GM15510 (cell line): ENCODE measurements around the gene PTPRQ.

Experiments used
- POLR2A ChIP-seq: IDR thresholded peaks from 3 replicates; pipeline ENCODE4 v1.6.1; 2011; ENCODE audit warnings: borderline replicate concordance; ENCODE audit not compliant: insufficient read length; ENCODE audit errors: extremely low read depth

Gene PTPRQ

GRCh38 chr12:80632835-80633234 lies 188.8 kb downstream of the PTPRQ start:
- no peak for TF ChIP-seq POLR2A

- TF ChIP-seq POLR2A, result no peak
Observed at GRCh38 chr12:80634903-80635302, 190.9 kb downstream of the PTPRQ start.

DNA sequence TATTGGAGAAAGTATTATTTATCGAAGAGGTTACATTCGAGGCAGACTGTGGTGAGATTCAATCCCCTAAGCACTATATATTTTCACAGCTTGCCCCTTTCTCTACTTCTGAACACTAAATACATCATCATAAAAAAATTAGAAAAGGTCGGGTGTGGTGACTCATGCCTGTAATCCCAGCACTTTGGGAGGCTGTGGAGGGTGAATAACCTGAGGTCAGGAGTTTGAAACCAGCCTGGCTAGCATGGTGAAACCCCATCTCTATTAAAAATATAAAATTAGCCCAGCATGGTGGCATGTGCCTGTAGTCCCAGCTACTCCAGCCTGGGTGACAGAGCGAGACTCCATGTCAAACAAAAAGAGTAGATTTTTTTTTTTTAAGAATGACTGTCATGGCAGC lies 192.8 kb downstream of the PTPRQ start:
- TF ChIP-seq POLR2A, result no peak

GRCh38 chr12:80641936-80642335 lies 197.9 kb downstream of the PTPRQ start:
- TF ChIP-seq POLR2A, result no peak

GRCh38 chr12:80643961-80644360 lies 199.9 kb downstream of the PTPRQ start:
- no peak for TF ChIP-seq POLR2A

DNA sequence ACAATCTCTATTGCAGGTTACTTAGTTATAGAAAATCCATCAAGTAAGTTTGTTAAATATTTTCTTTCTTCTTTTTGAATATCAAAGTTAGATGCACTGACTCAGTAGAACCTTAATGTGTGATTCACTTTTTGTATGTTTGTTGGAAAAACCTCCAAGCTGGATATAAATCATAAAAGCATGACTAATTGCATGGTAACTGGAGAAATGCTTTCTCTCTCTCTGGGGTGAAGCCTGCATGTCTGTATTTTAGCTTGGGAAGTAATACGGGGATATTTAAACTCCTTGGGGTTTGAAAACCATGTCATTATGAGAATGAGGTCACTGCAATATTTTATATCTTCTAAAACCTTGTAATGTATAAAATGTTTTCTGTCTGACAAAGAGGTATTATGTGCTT lies 204.8 kb downstream of the PTPRQ start:
- no peak for TF ChIP-seq POLR2A

DNA sequence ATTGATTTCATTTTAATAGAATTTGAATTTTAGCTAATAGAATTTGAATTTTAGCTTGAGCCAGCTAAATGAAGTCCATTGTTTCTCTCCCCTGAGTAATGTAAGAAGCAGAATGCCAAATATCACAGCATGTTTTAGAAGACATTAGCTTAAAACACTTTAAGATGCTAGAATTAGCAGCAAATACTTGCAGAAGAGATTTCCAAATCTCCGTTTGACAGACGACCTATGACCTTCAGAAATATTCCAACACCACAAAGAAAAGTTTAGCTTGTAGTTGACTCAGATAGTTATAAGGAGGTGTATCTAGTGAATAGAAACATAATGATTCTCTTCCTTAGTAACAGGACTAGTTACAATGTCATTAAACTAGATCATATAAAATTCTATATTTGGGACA lies 211.7 kb downstream of the PTPRQ start:
- TF ChIP-seq POLR2A, result no peak

- no peak for TF ChIP-seq POLR2A
Observed at GRCh38 chr12:80659512-80660063, 215.6 kb downstream of the PTPRQ start.

GRCh38 chr12:80662586-80662985 lies 218.6 kb downstream of the PTPRQ start:
- no peak for TF ChIP-seq POLR2A

GRCh38 chr12:80670214-80670613 lies 226.2 kb downstream of the PTPRQ start:
- TF ChIP-seq POLR2A, result no peak

DNA sequence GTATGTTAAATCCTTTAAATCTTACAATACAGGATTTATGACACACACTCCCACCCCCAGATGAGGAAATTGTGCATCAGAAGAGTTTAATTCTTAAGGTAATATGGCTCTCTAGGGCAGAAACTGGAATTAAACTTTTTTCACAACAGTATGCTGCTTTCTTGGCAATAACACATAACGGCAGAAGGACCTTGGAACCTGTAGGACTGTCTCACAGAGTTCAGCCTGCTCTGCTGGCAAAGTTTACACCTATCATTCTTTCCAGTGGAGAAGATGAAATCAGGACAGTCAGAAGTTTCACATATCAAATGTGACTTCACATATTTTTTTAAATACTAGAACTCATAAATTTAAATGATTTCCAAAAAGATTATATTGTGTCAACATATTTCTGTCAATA lies 232.8 kb downstream of the PTPRQ start:
- TF ChIP-seq POLR2A, result no peak

- no peak for TF ChIP-seq POLR2A
Observed at GRCh38 chr12:80677994-80678393, 234.0 kb downstream of the PTPRQ start.

DNA sequence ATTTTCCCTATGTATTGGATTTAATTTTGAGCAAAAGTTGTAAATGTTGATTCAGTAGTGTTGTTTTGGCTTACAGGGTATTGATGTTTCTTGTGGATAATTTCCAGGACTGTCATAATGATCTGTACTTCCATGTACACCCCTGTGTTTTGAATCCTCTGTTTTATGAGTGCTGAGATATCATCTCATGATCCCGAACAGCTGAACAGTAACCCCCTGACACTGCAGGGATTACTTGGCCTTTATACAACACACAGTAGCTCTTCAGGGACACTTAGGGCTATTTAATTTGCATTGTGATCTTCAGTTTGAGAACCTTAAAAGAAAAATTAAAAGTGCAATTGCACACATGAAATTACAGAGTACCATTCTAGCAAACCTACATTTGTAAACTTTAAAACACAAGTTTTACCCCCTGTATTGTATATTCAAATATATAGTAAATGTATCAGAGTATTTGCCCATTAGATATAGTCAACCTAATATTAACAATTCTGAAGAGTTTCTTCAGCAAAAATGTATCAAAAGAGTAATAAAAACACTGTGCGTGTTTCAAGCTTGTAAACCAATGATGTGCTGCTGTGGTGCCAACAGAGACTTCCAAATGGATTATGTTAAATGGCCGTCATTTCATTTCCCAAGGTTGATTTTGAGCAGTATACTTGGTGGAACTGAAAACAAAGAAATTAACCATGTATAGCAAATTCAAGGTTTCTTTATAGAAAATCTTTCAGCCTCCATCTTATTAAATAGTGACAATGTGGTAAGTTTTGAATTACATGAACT lies 235.5 kb downstream of the PTPRQ start:
- no peak for TF ChIP-seq POLR2A

DNA sequence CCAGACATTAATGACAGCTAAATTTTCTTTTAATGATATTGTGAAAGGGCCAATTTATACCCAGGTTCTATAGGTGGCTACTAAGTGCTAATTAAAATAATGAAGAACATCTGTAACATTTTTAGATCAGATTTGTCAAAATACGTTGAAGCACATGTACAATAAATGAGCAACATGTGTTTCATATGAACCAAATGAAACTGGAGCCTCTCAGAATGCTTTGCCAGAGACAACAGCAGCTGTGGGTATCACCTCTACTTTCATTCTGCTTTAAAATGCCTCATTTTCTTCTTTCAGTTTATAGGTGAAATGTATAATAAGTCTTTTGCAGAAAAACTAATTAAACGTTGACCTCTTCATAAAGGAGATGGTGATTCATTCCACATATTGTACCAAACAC lies 237.3 kb downstream of the PTPRQ start:
- TF ChIP-seq POLR2A, result no peak

DNA sequence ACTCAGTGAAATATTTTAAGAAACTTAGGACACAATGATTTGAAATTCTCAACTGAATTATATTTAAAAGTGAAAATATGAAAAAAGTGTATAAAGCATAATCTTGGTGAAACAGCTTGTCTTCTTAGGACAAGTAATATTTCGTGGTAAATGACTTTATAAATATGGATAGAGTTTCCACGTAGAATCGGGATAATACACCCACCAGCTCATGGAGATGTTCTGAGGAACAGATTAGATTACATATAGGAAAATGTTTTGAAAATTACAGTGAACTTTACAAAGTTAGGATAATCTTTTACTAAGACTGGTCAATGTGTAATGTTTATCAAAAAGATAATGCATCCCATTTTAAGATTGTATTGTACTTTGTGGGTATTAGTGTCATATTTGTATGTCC lies 237.8 kb downstream of the PTPRQ start:
- no peak for TF ChIP-seq POLR2A

DNA sequence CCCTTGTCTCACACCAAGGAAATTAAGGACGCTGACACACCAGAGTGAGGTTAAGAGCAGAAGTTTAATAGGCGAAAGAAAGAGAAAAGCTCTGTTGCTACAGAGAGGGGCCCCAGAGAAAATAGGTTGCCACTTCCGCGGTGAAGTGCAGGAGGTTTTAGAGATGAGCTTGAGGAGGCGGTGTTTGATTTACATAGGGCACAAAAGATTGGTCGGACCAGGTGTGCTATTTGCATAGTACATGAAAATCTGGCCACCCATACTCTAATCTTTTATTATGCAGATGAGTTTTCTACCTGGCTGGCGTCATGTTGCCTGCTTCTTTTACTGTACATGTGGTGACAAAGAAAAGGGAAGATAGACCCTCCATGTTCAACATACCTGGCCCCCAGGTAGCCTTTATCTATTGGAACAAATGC lies 240.1 kb downstream of the PTPRQ start:
- no peak for TF ChIP-seq POLR2A
